Fibroblast of villous mesenchyme (primary cell): Measurements from ENCODE around the gene WNT7A. TPM values are rescaled to one million over a fixed set of nuclear protein-coding genes. Genes with fewer than 3 reads are reported as not detected.
"Not testable (repeated sequence)": the region's sequence is repeated elsewhere in the genome, so short reads cannot be mapped to it uniquely, and the experiment has no call there.

Experiments used
- DNase-seq: peaks from one replicate; pipeline ENCODE4 v3.0.0-alpha.2; 2010; ENCODE audit warnings: low read depth
- H3K4me3 ChIP-seq: 2 replicates; pipeline ENCODE4 v1.5.1; 2011; ENCODE audit warnings: low read depth, mild to moderate bottlenecking, low read length
- total RNA-seq: library from RNA; depleted of rRNA; stranded (reverse); fragments of >200 nt; gene quantifications from 2 replicates; pipeline ENCODE4 v1.2.3, GENCODE V29; 2012
- TF ChIP-seq, protein P1 (sequence below): IDR thresholded peaks from 2 replicates; pipeline ENCODE4 v1.5.1; 2012; ENCODE audit warnings: low read depth, mild to moderate bottlenecking, low read length; ENCODE audit not compliant: insufficient read depth

WNT7A gene
- total RNA-seq, 1 donor = not detected

DNA sequence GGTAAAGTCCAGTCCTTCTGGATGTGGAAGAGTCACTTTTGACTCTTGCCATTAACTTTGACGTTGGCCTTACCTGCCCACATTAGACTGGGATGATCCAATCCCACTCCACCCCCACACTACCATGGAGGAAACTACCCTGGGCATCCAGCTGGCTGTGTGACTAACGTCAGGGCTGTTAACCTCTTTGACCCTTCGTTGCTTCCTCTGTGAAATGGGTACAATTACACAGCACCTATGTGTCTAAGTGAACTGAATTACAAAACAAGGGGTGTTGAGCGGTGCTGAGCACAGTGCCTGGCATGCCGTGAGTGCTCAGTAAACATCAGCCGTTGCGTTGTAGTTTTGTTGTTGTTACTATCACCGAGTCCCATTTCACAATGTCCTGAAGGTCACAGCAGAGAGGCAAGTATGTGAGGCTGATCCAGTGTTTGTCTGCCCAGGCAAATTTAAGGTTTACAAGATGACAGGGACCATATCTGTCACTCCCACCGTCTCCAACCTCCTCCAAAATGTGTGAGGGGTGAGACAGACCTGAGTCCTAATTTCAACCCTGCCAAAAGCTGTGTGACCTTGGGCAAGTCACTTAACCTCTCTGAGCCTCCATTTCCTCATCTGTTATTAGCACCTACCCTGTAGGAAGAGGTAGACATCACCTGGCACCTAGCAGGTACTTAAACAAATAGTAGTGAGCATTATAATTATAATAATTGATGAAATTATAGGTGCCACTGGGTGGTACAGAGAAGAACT lies 20.9 kb downstream of the WNT7A start:
- TF ChIP-seq, protein P1, sequence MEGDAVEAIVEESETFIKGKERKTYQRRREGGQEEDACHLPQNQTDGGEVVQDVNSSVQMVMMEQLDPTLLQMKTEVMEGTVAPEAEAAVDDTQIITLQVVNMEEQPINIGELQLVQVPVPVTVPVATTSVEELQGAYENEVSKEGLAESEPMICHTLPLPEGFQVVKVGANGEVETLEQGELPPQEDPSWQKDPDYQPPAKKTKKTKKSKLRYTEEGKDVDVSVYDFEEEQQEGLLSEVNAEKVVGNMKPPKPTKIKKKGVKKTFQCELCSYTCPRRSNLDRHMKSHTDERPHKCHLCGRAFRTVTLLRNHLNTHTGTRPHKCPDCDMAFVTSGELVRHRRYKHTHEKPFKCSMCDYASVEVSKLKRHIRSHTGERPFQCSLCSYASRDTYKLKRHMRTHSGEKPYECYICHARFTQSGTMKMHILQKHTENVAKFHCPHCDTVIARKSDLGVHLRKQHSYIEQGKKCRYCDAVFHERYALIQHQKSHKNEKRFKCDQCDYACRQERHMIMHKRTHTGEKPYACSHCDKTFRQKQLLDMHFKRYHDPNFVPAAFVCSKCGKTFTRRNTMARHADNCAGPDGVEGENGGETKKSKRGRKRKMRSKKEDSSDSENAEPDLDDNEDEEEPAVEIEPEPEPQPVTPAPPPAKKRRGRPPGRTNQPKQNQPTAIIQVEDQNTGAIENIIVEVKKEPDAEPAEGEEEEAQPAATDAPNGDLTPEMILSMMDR = no peak
- H3K4me3 ChIP-seq = no peak overlapping the region

DNA sequence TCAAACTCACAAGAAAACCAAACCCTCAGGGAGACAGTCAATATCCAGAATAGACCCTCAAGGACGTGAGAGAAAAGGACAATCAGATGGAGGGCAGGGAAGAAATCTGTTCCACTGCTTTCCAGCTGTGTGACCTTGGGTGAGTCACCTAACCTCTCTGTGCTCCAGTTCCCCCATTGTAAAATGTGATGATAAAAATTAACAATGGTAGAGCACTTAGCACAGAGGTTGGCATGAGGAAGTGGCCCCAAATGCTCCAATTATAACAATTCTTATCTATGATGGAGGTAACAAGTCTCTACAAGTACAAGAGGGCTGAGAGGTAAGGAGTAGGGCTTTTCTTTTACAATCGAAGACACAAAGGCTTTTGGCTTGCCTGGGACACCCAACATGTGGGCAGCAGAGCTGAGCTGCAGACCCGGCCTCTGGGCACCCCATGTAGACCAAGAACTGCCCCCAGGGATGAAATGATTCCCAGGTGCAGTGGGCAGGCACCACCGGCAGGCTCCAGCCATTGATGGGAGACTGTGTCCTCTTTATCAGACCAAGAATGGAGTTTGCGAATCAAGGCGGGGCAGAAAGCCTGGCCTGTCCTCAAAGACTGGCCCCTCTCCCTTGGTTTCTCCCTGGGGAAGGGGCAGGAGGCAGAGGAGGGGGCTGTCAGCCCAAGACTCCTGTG lies 22.0 kb downstream of the WNT7A start:
- H3K4me3 ChIP-seq = no peak overlapping the region
- TF ChIP-seq, protein P1 = no peak
- no peak for DNase-seq

More for the DNA sequence above, 20.9 kb downstream of the WNT7A start:
- DNase-seq = no peak

DNA sequence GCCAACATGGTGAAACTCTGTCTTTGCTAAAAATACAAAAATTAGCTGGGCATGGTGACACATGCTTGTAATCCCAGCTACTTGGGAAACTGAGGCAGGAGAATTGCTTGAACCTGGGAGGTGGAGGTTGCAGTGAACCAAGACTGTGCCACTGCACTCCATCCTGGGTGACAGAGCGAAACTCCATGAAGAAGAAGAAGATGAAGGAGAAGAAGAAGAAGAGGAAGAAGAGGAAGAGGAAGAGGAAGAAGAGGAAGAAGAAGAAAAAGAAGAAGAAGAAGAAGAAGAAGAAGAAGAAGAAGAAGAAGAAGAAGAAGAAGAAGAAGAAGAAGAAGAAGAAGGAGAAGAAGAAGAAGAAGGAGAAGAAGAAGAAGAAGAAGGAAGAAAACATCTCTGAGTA lies 23.2 kb downstream of the WNT7A start:
- DNase-seq = not testable (repeated sequence)

DNA sequence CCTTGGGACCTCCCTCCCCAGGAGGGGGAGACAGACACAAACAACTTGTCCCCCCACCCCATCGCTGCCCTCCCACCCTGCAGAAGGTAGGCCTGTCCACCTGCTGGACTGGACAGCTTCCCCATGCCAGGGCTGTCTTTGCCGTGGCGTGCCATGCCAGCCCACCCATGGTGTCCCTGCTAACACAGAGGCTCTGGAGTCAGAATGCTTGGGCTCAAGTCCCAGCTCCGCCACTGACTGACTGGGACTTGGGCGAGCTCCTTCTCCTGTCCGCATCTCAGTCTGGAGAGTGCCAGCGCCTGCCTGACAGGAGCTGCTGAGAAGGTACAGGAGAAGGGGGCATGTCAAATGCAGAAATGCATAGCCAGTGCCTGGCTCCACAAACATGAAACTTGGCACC lies 23.9 kb downstream of the WNT7A start:
- H3K4me3 ChIP-seq = no peak overlapping the region
- TF ChIP-seq, protein P1 = no peak
- no peak for DNase-seq

More for the DNA sequence above, 23.2 kb downstream of the WNT7A start:
- H3K4me3 ChIP-seq = not testable (repeated sequence)

DNA sequence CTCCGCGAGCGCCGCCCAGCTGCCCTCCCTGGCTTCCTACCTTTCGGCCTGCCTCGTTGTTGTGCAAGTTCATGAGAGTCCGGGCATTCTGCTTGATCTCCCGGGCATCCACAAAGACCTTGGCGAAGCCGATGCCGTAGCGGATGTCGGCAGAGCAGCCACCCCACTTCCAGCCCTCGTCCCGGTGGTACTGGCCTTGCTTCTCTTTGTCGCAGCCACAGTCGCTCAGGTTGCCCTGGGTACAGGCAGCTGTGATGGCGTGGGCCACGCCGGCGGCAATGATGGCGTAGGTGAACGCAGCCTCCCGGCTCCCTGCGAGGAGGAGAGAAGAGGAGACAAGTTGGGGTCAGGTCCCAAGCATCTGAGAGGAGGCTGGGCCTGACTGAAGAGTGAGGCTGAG lies 25.4 kb downstream of the WNT7A start:
- H3K4me3 ChIP-seq = no peak overlapping the region
- DNase-seq = no peak
- TF ChIP-seq, protein P1 = no peak

DNA sequence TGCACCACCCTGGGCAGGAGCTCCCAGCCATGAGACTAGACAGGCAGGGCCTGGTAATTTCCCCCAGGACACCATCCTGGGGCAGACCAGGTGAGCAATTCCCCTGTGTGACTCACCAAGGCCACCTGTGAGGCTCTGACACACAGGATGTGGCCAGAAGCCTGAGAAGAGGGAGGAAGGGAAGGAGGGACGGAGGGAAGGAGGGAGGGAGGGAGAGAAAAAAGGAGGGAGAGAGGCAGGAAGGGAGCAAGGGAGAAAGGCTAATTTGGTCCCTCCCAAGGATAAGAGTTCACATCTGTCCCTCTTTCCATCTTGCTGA lies 25.9 kb downstream of the WNT7A start:
- H3K4me3 ChIP-seq = no peak overlapping the region
- no peak for DNase-seq
- TF ChIP-seq, protein P1 = no peak

DNA sequence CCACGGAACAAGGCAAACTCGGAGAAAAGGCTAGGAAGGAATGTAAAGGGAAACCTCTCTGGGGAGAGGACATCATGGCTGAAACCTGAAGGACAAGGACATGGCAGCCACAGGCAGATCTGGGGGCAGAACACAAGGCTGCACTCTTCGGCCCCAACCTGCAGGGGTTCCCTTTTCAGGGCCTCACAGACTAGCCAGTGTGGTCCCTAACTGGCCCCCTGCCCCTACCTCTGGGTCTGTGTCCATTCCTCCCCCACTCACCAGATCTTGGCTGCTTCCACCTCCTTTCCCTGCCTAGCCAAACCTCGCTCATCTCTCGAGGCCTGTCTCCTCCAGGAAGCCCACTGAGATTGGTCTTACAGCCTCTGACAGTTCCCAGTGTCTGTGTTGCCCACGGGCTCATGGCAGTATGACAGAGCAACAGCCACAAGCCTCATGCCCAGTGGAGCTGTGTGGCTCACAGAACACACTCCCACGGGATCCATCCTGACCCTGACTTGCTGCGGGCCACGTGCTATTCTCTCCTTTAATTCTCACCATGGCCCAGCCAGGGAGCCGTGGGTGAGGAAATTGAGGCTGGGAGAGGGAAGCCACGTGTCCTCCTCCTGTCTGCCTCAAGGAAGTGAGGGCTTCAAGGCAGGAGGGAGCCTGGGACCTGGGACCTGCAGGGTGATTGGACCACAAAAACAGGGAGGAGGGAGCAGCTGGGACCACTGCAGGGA lies 26.5 kb downstream of the WNT7A start:
- TF ChIP-seq, protein P1 = no peak
- H3K4me3 ChIP-seq = no peak overlapping the region
- no peak for DNase-seq
